ENCODE data around the gene NFIA.
"Not testable (repeated sequence)": the region's sequence is repeated elsewhere in the genome, so short reads cannot be mapped to it uniquely, and the experiment has no call there.

The NFIA gene

DNA sequence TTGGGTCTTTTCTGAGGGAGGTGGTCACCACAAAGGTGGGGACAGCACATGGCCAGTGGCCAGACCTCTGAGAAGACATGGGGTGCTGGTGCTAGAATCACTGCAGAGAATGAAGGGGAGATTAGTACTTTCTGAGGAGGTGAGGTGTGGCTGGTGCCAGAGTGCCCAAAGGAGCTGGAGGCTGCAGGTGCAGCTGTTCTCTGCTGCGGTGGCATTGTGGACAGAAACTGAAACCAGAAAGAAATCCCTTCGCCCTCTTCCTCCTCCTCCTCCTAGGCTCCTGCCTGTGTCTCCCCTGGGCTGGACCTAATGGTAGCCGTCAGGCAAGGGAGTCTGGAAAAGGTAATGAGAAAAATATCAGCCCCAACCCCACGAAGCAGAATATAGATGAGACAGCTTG is 380.9 kb downstream of the NFIA start (continued):
- TF ChIP-seq FEZF1 (tag by site-specific recombination; IDR thresholded peaks at IDR 0.05), result no peak
- TF ChIP-seq ZNF449 (tag by site-specific recombination; IDR thresholded peaks at IDR 0.05), result no peak
- no peak for TF ChIP-seq KLF7 (tag by site-specific recombination; IDR thresholded peaks at IDR 0.05; ENCODE audit: borderline replicate concordance)
- TF ChIP-seq ZNF560 (tag by site-specific recombination; IDR thresholded peaks at IDR 0.05; ENCODE audit: borderline replicate concordance), result no peak
- no peak for TF ChIP-seq ZNF19 (tag by site-specific recombination; IDR thresholded peaks at IDR 0.05; ENCODE audit: low read depth)
- TF ChIP-seq ZNF433 (tag by site-specific recombination; IDR thresholded peaks at IDR 0.05; ENCODE audit: low read depth), result no peak
- no peak for TF ChIP-seq ZNF37A (tag by site-specific recombination; IDR thresholded peaks at IDR 0.05)
- no peak for TF ChIP-seq ZNF174 (tag by site-specific recombination; IDR thresholded peaks at IDR 0.05)

- H3K4me1 ChIP-seq (ENCODE audit: control insufficient read depth, insufficient read depth, low read length); H3K27ac ChIP-seq (ENCODE audit: extremely low read depth, low read depth, low read length); POLR2A ChIA-PET; CTCF ChIA-PET; H3K9me3 ChIP-seq (ENCODE audit: control insufficient read depth, insufficient read depth, low read depth, low read length); H3K4me3 ChIP-seq (ENCODE audit: low read depth, low read length); H3K36me3 ChIP-seq (ENCODE audit: control insufficient read depth in 2 of 2, insufficient read depth in 1 of 2, low read length in 2 of 2): not testable (repeated sequence)
Observed at GRCh38 chr1:61467836-61468235, 385.5 kb downstream of the NFIA start.

- CTCF ChIA-PET, result interaction anchor here (0.6 kb wide), 1 partner anchor 79 kb away, joined by 3 read pairs; no protein-coding TSS in a partner anchor
- Histone ChIP-seq H3K36me3 (ENCODE audit: control insufficient read depth in 2 of 2, insufficient read depth in 1 of 2, low read length in 2 of 2) (no peaks in the 10 kb centered on the region), H3K4me1 (ENCODE audit: control insufficient read depth, insufficient read depth, low read length) (no peaks in the 10 kb centered on the region), H3K4me3 (ENCODE audit: low read depth, low read length) (no peak overlapping the region), H3K9me3 (ENCODE audit: control insufficient read depth, insufficient read depth, low read depth, low read length) (no peaks in the 10 kb centered on the region), H3K27ac (ENCODE audit: extremely low read depth, low read depth, low read length) (no peak overlapping the region)
- POLR2A ChIA-PET, result interaction anchor here (0.6 kb wide), 1 partner anchor 1246 kb away, joined by 4 read pairs; no protein-coding TSS in a partner anchor
- TF ChIP-seq ZNF518A (tag by site-specific recombination; conservative IDR thresholded peaks at IDR 0.05; ENCODE audit: low read depth) (no peak), MZF1 (tag by site-specific recombination; IDR thresholded peaks at IDR 0.05; ENCODE audit: borderline replicate concordance) (no peak), ZNF837 (tag by site-specific recombination; IDR thresholded peaks at IDR 0.05) (no peak), SP7 (tag by site-specific recombination; IDR thresholded peaks at IDR 0.05) (no peak), ZSCAN16 (tag by site-specific recombination; IDR thresholded peaks at IDR 0.05) (no peak), ZBTB11 (tag by site-specific recombination; conservative IDR thresholded peaks at IDR 0.05; ENCODE audit: low read depth) (no peak), RBAK (tag by site-specific recombination; IDR thresholded peaks at IDR 0.05) (no peak), ZNF248 (tag by site-specific recombination; IDR thresholded peaks at IDR 0.05) (no peak), ZNF426 (tag by site-specific recombination; IDR thresholded peaks at IDR 0.05) (no peak), HOXC10 (CRISPR knock-in tag; IDR thresholded peaks at IDR 0.05) (no peak), ZNF221 (tag by site-specific recombination; IDR thresholded peaks at IDR 0.05; ENCODE audit: borderline replicate concordance) (no peak), GLI4 (tag by site-specific recombination; IDR thresholded peaks at IDR 0.05) (no peak)
- TF ChIP-seq, protein P1, sequence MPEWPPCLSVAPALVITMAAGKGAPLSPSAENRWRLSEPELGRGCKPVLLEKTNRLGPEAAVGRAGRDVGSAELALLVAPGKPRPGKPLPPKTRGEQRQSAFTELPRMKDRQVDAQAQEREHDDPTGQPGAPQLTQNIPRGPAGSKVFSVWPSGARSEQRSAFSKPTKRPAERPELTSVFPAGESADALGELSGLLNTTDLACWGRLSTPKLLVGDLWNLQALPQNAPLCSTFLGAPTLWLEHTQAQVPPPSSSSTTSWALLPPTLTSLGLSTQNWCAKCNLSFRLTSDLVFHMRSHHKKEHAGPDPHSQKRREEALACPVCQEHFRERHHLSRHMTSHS (tag by site-specific recombination; IDR thresholded peaks at IDR 0.05), result no peak
Observed at GRCh38 chr1:61469365-61469764, 387.0 kb downstream of the NFIA start.

Measured in HEK293 (cell line).